Measurements from ENCODE around the gene CYSRT1. TPM values are rescaled to one million over a fixed set of nuclear protein-coding genes. Genes with fewer than 3 reads are reported as not detected.
A peak's percentile ranks its signal among the peaks of the same experiment; 100 is the strongest.

CYSRT1 gene
- total RNA-seq, 1 donor from 2014 or later = 1.9 TPM

- H3K9me3 Mint-ChIP-seq = no peaks in the 10 kb centered on the region
- no peak for TF ChIP-seq CTCF (IDR thresholded peaks at IDR 0.05; ENCODE audit: unreplicated experiment)
- H3K4me1 Mint-ChIP-seq = peaks cover 17% of the 10 kb centered on the region
- peaks cover 8% of the 10 kb centered on the region for H3K36me3 Mint-ChIP-seq
- DNase-seq (ENCODE audit: low spot score in 2 of 2, unreplicated experiment in 2 of 2) = no peak
- H3K27ac Mint-ChIP-seq = no peak overlapping the region
- H3K27me3 Mint-ChIP-seq (ENCODE audit: low read depth) = no peaks in the 10 kb centered on the region
- no peak overlapping the region for H3K4me3 Mint-ChIP-seq
Observed at GRCh38 chr9:137183980-137184595, 40.9 kb upstream of the CYSRT1 start.

- DNase-seq (ENCODE audit: low spot score in 2 of 2, unreplicated experiment in 2 of 2) = no peak
- no peak overlapping the region for H3K27ac Mint-ChIP-seq
- H3K9me3 Mint-ChIP-seq = no peaks in the 10 kb centered on the region
- H3K4me1 Mint-ChIP-seq = peaks cover 24% of the 10 kb centered on the region
- peaks cover 8% of the 10 kb centered on the region for H3K36me3 Mint-ChIP-seq
- H3K4me3 Mint-ChIP-seq = no peak overlapping the region
- no peak for TF ChIP-seq CTCF (IDR thresholded peaks at IDR 0.05; ENCODE audit: unreplicated experiment)
- H3K27me3 Mint-ChIP-seq (ENCODE audit: low read depth) = no peaks in the 10 kb centered on the region
Observed at GRCh38 chr9:137184881-137185660, 39.9 kb upstream of the CYSRT1 start.

GRCh38 chr9:137185921-137186320, 39.1 kb upstream of the CYSRT1 start:
- Mint-ChIP-seq H3K4me3 (peak overlapping the region; percentile 93), H3K4me1 (peaks cover 29% of the 10 kb centered on the region), H3K27ac (no peak overlapping the region), H3K9me3 (no peaks in the 10 kb centered on the region), H3K36me3 (peaks cover 10% of the 10 kb centered on the region), H3K27me3 (ENCODE audit: low read depth) (no peaks in the 10 kb centered on the region)
- no peak for TF ChIP-seq CTCF (IDR thresholded peaks at IDR 0.05; ENCODE audit: unreplicated experiment)
- no peak for DNase-seq (ENCODE audit: low spot score in 2 of 2, unreplicated experiment in 2 of 2)

- no peak overlapping the region for H3K27ac Mint-ChIP-seq
Observed at GRCh38 chr9:137186385-137186784, 38.6 kb upstream of the CYSRT1 start.

GRCh38 chr9:137187386-137187785, 37.6 kb upstream of the CYSRT1 start:
- Mint-ChIP-seq H3K4me1 (peaks cover 30% of the 10 kb centered on the region), H3K27me3 (ENCODE audit: low read depth) (no peaks in the 10 kb centered on the region), H3K27ac (peak overlapping the region; percentile 93), H3K36me3 (peaks cover 6% of the 10 kb centered on the region), H3K4me3 (peak overlapping the region; percentile 93), H3K9me3 (no peaks in the 10 kb centered on the region)
- no peak for DNase-seq (ENCODE audit: low spot score in 2 of 2, unreplicated experiment in 2 of 2)
- TF ChIP-seq CTCF (IDR thresholded peaks at IDR 0.05; ENCODE audit: unreplicated experiment) = no peak

More at GRCh38 chr9:137186385-137186784, 38.6 kb upstream of the CYSRT1 start:
- Mint-ChIP-seq H3K27me3 (ENCODE audit: low read depth) (no peaks in the 10 kb centered on the region), H3K9me3 (no peaks in the 10 kb centered on the region), H3K4me1 (peaks cover 30% of the 10 kb centered on the region), H3K4me3 (peak overlapping the region; percentile 93), H3K36me3 (peaks cover 10% of the 10 kb centered on the region)
- DNase-seq (ENCODE audit: low spot score in 2 of 2, unreplicated experiment in 2 of 2) = no peak
- no peak for TF ChIP-seq CTCF (IDR thresholded peaks at IDR 0.05; ENCODE audit: unreplicated experiment)
